Right kidney (tissue), 9 donors: ENCODE measurements around the gene MDN1.
"Not testable (repeated sequence)": the region's sequence is repeated elsewhere in the genome, so short reads cannot be mapped to it uniquely, and the experiment has no call there.

Experiments
- DNase-seq: peaks from one replicate; pipeline ENCODE4 v3.0.0-alpha.2; 2016
- long read RNA-seq, 8 donors: transcript quantifications; one replicate each; lab custom pipeline, GENCODE V29; 2026

MDN1 gene, protein sequence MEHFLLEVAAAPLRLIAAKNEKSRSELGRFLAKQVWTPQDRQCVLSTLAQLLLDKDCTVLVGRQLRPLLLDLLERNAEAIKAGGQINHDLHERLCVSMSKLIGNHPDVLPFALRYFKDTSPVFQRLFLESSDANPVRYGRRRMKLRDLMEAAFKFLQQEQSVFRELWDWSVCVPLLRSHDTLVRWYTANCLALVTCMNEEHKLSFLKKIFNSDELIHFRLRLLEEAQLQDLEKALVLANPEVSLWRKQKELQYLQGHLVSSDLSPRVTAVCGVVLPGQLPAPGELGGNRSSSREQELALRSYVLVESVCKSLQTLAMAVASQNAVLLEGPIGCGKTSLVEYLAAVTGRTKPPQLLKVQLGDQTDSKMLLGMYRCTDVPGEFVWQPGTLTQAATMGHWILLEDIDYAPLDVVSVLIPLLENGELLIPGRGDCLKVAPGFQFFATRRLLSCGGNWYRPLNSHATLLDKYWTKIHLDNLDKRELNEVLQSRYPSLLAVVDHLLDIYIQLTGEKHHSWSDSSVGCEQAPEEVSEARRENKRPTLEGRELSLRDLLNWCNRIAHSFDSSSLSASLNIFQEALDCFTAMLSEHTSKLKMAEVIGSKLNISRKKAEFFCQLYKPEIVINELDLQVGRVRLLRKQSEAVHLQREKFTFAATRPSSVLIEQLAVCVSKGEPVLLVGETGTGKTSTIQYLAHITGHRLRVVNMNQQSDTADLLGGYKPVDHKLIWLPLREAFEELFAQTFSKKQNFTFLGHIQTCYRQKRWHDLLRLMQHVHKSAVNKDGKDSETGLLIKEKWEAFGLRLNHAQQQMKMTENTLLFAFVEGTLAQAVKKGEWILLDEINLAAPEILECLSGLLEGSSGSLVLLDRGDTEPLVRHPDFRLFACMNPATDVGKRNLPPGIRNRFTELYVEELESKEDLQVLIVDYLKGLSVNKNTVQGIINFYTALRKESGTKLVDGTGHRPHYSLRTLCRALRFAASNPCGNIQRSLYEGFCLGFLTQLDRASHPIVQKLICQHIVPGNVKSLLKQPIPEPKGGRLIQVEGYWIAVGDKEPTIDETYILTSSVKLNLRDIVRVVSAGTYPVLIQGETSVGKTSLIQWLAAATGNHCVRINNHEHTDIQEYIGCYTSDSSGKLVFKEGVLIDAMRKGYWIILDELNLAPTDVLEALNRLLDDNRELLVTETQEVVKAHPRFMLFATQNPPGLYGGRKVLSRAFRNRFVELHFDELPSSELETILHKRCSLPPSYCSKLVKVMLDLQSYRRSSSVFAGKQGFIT (N-terminal part only)
- long read RNA-seq, donor 1, partial matches to known transcripts: 219 of 229 reads
- long read RNA-seq, donor 1, other reads (novel, unspliced or antisense): 10 of 229 reads
- long read RNA-seq, donor 2, partial matches to known transcripts: 0 of 43 reads
- long read RNA-seq, donor 2, other reads (novel, unspliced or antisense): 43 of 43 reads
- long read RNA-seq, donor 3, partial matches to known transcripts: 25 of 25 reads
- long read RNA-seq, donor 3, other reads (novel, unspliced or antisense): 0 of 25 reads
- long read RNA-seq, donor 4, partial matches to known transcripts: 0 of 36 reads
- long read RNA-seq, donor 4, other reads (novel, unspliced or antisense): 36 of 36 reads
- long read RNA-seq, donor 5, partial matches to known transcripts: 0 of 8 reads
- long read RNA-seq, donor 5, other reads (novel, unspliced or antisense): 8 of 8 reads
- long read RNA-seq, donor 6: 0 reads
- long read RNA-seq, donor 7: 0 reads
- long read RNA-seq, donor 8, partial matches to known transcripts: 5 of 12 reads
- long read RNA-seq, donor 8, other reads (novel, unspliced or antisense): 7 of 12 reads

DNA sequence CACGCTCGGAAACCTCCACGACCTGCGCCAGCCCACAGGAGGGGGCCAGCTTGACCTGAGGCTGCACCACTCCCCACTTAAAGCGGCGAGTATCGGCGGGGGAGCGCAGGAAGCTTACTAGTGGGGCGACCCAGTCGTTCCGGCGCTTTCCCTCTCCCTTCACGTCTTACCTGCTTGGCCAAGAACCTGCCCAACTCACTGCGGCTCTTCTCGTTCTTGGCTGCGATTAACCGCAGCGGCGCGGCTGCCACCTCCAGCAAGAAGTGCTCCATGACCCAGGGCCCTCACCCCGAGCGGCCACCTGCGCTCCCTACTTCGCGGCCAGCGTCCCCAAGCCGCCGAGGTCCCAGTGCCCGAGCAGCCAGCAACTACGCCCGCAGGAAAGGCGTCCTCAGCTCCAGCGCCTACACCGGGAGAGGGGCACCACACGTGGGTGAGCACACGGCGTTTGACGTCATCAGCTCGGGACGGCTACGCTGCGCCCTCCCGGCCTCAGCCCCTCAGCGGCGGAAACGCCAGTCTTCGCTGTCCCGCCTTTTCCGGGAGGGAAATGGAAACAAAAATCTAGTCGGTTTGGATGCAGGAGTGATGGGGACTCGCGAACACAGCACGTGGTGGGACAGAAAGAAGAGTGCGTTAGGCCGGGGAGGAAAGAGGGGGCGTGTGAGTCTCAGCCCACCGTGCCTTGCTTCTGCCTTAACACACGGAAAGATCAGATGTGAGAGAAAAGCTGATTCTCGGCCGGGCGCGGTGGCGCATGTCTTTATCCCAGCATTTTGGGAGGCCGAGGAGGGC lies at the start of gene MDN1:
MDN1 (minus strand) TSS at position 459 of the 795 bp plus-strand sequence; CDS start at position 272, 187 bp downstream.
- peak; percentile 90 for DNase-seq

GRCh38 chr6:89866024-89866678 lies 46.6 kb upstream of the MDN1 start:
- DNase-seq: no peak

DNA sequence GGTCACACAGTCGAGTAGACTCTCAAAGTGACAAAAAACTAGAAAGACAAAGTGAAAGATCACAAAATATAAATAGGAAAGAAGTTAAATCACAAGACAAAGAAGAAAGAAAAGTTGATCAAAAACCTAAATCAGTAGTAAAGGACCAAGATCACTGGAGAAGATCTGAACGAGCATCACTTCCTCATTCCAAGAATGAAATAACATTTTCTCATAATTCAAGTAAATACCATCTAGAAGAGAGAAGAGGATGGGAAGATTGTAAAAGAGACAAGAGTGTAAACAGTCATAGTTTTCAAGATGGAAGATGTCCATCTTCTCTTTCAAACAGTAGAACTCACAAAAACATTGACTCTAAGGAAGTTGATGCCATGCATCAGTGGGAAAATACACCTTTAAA lies 43.1 kb upstream of the MDN1 start:
- DNase-seq: no peak

GRCh38 chr6:89862273-89862672 lies 42.7 kb upstream of the MDN1 start:
- no peak for DNase-seq

- no peak for DNase-seq
Measured at GRCh38 chr6:89859744-89860143, 40.1 kb upstream of the MDN1 start.

- DNase-seq: no peak
Measured at GRCh38 chr6:89858041-89858440, 38.4 kb upstream of the MDN1 start.

- no peak for DNase-seq
Measured at GRCh38 chr6:89853068-89853467, 33.5 kb upstream of the MDN1 start.

- not testable (repeated sequence) for DNase-seq
Measured at GRCh38 chr6:89847513-89847912, 27.9 kb upstream of the MDN1 start.

GRCh38 chr6:89843070-89843469 lies 23.5 kb upstream of the MDN1 start:
- no peak for DNase-seq

- no peak for DNase-seq
Measured at GRCh38 chr6:89842228-89842627, 22.6 kb upstream of the MDN1 start.

GRCh38 chr6:89840538-89840937 lies 20.9 kb upstream of the MDN1 start:
- no peak for DNase-seq

DNA sequence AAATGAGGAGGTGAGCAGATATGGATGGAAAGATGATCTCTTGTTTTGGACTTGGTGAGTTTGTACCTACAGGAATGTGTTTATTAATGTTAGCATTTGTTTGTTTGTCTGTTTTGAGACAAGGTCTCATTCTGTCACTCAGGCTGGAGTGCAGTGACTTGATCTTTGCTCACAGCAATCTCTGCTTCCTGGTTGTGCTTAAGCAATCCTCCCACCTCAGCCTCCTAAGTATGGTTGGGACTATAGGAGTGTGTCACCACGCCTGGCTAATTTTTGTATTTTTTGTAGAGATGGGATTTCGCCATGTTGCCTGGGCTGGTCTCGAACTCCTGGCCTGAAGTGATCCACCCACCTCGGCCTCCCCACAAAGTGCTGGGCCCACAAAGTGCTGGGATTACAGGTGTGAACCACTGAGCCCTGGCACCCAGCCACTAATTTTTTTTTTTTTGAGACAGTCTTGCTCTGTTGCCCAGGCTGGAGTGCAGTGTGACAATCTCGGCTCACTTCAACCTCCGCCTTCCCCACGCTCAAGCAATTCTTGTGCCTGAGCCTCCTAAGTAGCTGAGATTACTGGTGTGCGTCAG lies 17.1 kb upstream of the MDN1 start:
- no peak for DNase-seq

DNA sequence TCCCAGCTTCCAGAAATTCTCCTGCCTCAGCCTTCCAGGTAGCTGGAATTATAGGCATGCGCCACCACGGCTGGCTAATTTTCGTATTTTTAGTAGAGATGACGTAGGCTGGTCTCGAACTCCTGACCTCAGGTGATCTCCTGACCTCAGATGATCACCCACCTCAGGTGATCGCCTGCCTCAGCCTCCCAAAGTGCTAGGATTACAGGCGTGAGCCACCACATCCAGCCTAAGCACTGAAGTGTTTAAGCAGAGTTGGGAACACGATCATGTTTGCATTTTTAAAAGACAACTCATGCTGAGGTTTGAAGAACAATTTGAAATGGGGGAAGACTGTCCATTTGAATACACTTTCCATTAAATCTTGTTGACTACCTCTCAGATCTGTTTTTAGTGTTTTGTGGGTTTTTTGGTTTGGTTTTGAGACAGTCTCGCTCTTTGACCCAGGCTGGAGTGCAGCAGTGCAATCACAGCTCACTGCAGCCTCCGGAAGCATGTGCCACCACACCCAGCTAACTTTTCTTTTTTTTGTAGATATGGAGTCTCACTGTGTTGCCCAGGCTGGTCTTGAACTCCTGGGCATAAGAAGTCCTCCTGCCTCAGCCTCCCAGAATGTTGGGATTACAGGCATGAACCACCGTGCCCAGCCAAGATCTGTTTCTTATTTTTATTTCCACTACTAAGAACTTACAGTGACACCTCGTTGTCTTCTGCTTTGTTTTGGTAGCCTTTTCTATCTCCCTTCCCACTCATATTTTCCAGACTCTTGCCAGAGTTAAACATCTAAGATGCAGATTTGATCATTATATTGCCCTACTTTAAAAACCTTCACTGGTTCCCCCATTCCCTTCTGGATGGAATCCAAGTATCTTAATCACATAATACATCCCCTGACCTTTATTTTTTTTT lies 15.5 kb upstream of the MDN1 start:
- DNase-seq: no peak

DNA sequence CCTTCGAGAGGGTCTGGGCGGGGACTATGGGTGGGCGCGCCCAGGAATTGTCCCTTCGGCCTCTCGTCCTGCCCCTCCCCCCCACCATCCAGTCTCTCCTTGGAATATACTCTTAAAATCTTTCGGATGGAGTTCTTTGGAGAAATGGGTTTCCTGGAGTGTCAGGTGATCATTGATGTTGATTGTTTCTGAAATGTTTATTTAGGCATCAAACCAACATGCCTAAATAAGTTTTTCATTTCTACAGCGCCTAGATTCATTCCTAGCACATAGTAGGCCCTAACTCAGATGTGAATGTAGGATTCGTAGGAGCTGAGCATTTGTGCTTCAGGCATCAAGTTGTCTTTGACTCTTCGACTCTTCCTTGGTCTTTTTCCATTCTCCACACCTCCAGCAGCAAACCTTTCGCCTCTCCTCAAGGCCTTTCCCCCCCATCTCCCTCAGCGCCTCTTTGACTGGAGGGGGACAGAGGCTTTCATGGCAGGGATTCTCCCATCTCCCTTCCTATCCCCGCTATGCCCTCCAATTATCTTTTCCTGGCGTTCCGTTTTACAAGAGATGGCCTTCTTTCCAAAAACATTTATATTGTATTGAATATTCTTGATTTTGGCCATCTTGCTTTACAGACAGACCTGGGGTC lies 10.7 kb upstream of the MDN1 start:
- DNase-seq: peak; percentile 13

- peak; percentile 87 for DNase-seq
Measured at GRCh38 chr6:89829472-89830169, 10.0 kb upstream of the MDN1 start, which contains the start of gene CASP8AP2. CASP8AP2 (plus strand) TSS chr6:89829880.

DNA sequence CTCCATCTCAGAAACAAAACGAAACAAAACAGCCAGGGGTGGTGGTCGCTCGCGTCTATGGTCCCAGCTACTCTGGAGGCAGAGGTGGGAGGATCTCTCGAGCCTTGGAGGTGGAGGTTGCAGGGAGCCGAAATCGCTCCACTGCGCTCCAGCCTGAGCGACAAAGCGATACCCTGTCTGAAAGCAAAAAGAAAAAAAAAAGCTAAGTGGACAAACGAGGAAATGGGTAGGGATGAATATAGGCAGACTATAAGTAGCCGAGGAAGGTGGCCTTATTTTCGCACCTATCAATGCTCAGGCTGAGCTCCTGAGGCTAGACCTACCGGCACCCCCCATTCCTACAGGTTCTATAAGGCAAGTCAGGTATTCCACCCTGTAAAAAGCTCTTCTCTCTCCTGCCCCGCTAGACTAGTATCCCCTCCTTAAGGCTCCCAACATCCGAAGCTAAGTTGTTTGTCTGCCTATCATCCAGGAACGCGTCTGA lies 9.4 kb upstream of the MDN1 start:
- DNase-seq: no peak

DNA sequence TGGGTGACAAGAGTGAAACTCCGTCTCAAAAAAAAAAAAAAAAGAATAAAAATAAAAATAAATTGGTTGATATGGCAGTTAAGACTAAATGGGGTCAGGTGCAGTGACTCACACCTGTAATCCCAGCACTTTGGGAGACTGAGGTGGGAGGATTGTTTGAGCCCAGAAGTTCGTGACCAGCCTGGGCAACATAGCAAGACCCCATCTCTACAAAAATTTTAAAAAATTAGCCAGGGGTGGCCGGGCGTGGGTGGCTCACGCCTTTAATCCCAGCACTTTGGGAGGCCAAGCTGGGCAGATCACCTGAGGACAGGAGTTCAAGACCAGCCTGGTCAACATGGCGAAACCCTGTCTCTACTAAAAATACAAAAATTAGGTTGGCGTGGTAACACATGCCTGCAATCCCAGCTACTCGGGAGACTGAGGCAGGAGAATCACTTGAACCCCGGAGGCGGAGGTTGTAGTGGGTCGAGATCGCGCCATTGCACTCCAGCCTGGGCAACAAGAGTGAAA lies 8.9 kb upstream of the MDN1 start:
- DNase-seq: not testable (repeated sequence)
